KMS-11 (cell line): ENCODE measurements around the gene TFRC.
"Not testable (repeated sequence)": the region's sequence is repeated elsewhere in the genome, so short reads cannot be mapped to it uniquely, and the experiment has no call there.

Experiments used
- H2AFZ ChIP-seq: fragments of 200-600 bp; sonication (generic); 2 replicates; pipeline ENCODE4 v1.6.1; 2016; ENCODE audit warnings: antibody characterized with exemption, mixed run types, low read depth
- H3K27ac ChIP-seq: fragments of 200-600 bp; sonication (generic); 2 replicates; pipeline ENCODE4 v1.6.1; 2016; ENCODE audit warnings: mild to moderate bottlenecking, mixed run types
- H3K27me3 ChIP-seq: fragments of 200-600 bp; sonication (generic); 2 replicates; pipeline ENCODE4 v1.6.1; 2017; ENCODE audit warnings: mild to moderate bottlenecking, low read depth, mixed run types, moderate library complexity; ENCODE audit not compliant: insufficient read depth
- H3K36me3 ChIP-seq: fragments of 200-600 bp; sonication (generic); 2 replicates; pipeline ENCODE4 v1.6.1; 2017; ENCODE audit warnings: mild to moderate bottlenecking, mixed run types; ENCODE audit not compliant: insufficient read depth
- H3K4me1 ChIP-seq: fragments of 200-600 bp; sonication (generic); 2 replicates; pipeline ENCODE4 v1.6.1; 2016; ENCODE audit warnings: mild to moderate bottlenecking, low read depth, mixed run types; ENCODE audit not compliant: poor library complexity, severe bottlenecking
- H3K4me2 ChIP-seq: fragments of 200-600 bp; sonication (generic); 2 replicates; pipeline ENCODE4 v1.7.0; 2016; ENCODE audit warnings: mild to moderate bottlenecking, mixed run types
- H3K4me3 ChIP-seq: fragments of 200-600 bp; sonication (generic); IDR thresholded peaks from 2 replicates; pipeline ENCODE4 v1.6.1; 2017; ENCODE audit warnings: low read depth, low read length, mixed read lengths; ENCODE audit not compliant: insufficient read depth
- H3K79me2 ChIP-seq: fragments of 200-600 bp; sonication (generic); 2 replicates; pipeline ENCODE4 v1.6.1; 2016; ENCODE audit warnings: low read depth, mixed run types; ENCODE audit not compliant: insufficient read depth
- H3K9ac ChIP-seq: fragments of 200-600 bp; sonication (generic); 2 replicates; pipeline ENCODE4 v1.6.1; 2016; ENCODE audit warnings: mild to moderate bottlenecking, mixed run types
- H4K20me1 ChIP-seq: fragments of 200-600 bp; sonication (generic); 2 replicates; pipeline ENCODE4 v1.6.1; 2016; ENCODE audit warnings: mild to moderate bottlenecking, mixed run types; ENCODE audit not compliant: insufficient read depth
- CTCF ChIP-seq: fragments of 200-600 bp; sonication (generic); conservative IDR thresholded peaks from 2 replicates; pipeline ENCODE4 v1.6.1; 2017; ENCODE audit warnings: low read depth, mild to moderate bottlenecking, antibody characterized with exemption, low read length, moderate library complexity, mixed read lengths

Gene TFRC

GRCh38 chr3:196039359-196039758 is 42.5 kb downstream of the TFRC start:
- Histone ChIP-seq H3K9ac (no peak overlapping the region), H3K27ac (no peak overlapping the region), H3K36me3 (no peaks in the 10 kb centered on the region), H3K27me3 (no peaks in the 10 kb centered on the region), H3K4me2 (no peak overlapping the region), H3K4me3 (no peak overlapping the region), H4K20me1 (no peaks in the 10 kb centered on the region), H3K4me1 (no peaks in the 10 kb centered on the region), H2AFZ (no peak overlapping the region), H3K79me2 (no peaks in the 10 kb centered on the region)
- no peak for TF ChIP-seq CTCF

- H3K4me3 ChIP-seq, H3K27ac ChIP-seq, H3K79me2 ChIP-seq, H3K9ac ChIP-seq, H4K20me1 ChIP-seq, H3K4me1 ChIP-seq, H2AFZ ChIP-seq, H3K36me3 ChIP-seq, H3K27me3 ChIP-seq, H3K4me2 ChIP-seq: not testable (repeated sequence)
These were observed 55.8 kb downstream of the TFRC start for GRCh38 chr3:196026059-196026458.

GRCh38 chr3:196024968-196025367 is 56.9 kb downstream of the TFRC start:
- no peak overlapping the region for H3K9ac ChIP-seq
- TF ChIP-seq CTCF = no peak

GRCh38 chr3:196023947-196024346 is 57.9 kb downstream of the TFRC start:
- no peak overlapping the region for H3K4me2 ChIP-seq
- H3K4me3 ChIP-seq = no peak overlapping the region
- no peak overlapping the region for H3K9ac ChIP-seq
- no peak overlapping the region for H2AFZ ChIP-seq
- H3K36me3 ChIP-seq = no peaks in the 10 kb centered on the region
- no peaks in the 10 kb centered on the region for H3K4me1 ChIP-seq
- no peaks in the 10 kb centered on the region for H3K79me2 ChIP-seq
- H3K27ac ChIP-seq = no peak overlapping the region
- H3K27me3 ChIP-seq = no peaks in the 10 kb centered on the region
- no peak for TF ChIP-seq CTCF
- H4K20me1 ChIP-seq = no peaks in the 10 kb centered on the region

More at GRCh38 chr3:196024968-196025367, 56.9 kb downstream of the TFRC start:
- Histone ChIP-seq H3K36me3 (no peaks in the 10 kb centered on the region), H3K79me2 (no peaks in the 10 kb centered on the region), H2AFZ (no peak overlapping the region), H3K4me2 (no peak overlapping the region), H3K4me3 (no peak overlapping the region), H3K4me1 (no peaks in the 10 kb centered on the region), H3K27ac (no peak overlapping the region), H4K20me1 (no peaks in the 10 kb centered on the region), H3K27me3 (no peaks in the 10 kb centered on the region)

GRCh38 chr3:196022499-196022878 is 59.4 kb downstream of the TFRC start:
- not testable (repeated sequence) for H3K27ac ChIP-seq, H3K79me2 ChIP-seq, H4K20me1 ChIP-seq, H3K36me3 ChIP-seq, H3K9ac ChIP-seq, H3K4me2 ChIP-seq, H3K4me1 ChIP-seq, H3K27me3 ChIP-seq, H3K4me3 ChIP-seq, H2AFZ ChIP-seq
